K562 (cell line): ENCODE data around the gene ELP5. TPM values are rescaled to one million over a fixed set of nuclear protein-coding genes. Genes with fewer than 3 reads are reported as not detected.

Source experiments
- BHLHE40 ChIP-seq: IDR thresholded peaks from 2 replicates; pipeline ENCODE4 v1.6.1; 2011; ENCODE audit warnings: low read length, improper control_type of control experiment
- BRCA1 ChIP-seq, 2 experiments: fragments of 450-650 bp in 1 of 2; sonication (generic) in 1 of 2; formaldehyde crosslinking in 1 of 2; IDR thresholded peaks; 2 replicates each; pipeline versions ENCODE4 v1.5.0 to v1.6.1; 2017 to 2020; ENCODE audit warnings: mild to moderate bottlenecking in 1 of 2, missing genetic modification reagents in 1 of 2
- HMGN3 ChIP-seq: IDR thresholded peaks from 2 replicates; pipeline ENCODE4 v1.6.1; 2011; ENCODE audit warnings: borderline replicate concordance, low read depth, mild to moderate bottlenecking, mixed read lengths, low read length; ENCODE audit not compliant: insufficient read length; ENCODE audit errors: extremely low read depth
- MAFG ChIP-seq: fragments of 450-650 bp; conservative IDR thresholded peaks from 2 replicates; pipeline ENCODE4 v1.6.1; 2016; ENCODE audit warnings: missing genetic modification characterization, missing compliant biosample characterization
- MIER1 ChIP-seq: fragments of 450-650 bp; IDR thresholded peaks from 2 replicates; pipeline ENCODE4 v1.6.1; 2016; ENCODE audit warnings: antibody characterized with exemption, mild to moderate bottlenecking, low read depth
- NFIX ChIP-seq: fragments of 250-450 bp; sonication (Bioruptor Pico); IDR thresholded peaks from 2 replicates; pipeline ENCODE4 v1.4.0; 2020; ENCODE audit warnings: low read depth, mild to moderate bottlenecking, moderate library complexity
- POLR2H ChIP-seq: IDR thresholded peaks from 2 replicates; pipeline ENCODE4 v1.6.1; 2016; ENCODE audit warnings: missing genetic modification characterization, low read depth, mild to moderate bottlenecking, control low read depth, missing compliant biosample characterization, moderate library complexity
- RUNX1 ChIP-seq: sonication (generic); IDR thresholded peaks from 2 replicates; pipeline ENCODE4 v1.6.1; 2016; ENCODE audit warnings: antibody characterized with exemption, low read depth
- ZBTB1 ChIP-seq: sonication (generic); formaldehyde crosslinking; IDR thresholded peaks from 2 replicates; pipeline ENCODE4 v1.8.1; 2023; ENCODE audit warnings: missing genetic modification reagents, low read depth, mild to moderate bottlenecking, borderline replicate concordance
- ZNF398 ChIP-seq: fragments of 250-450 bp; sonication (Bioruptor Pico); IDR thresholded peaks from 2 replicates; pipeline ENCODE4 v1.8.0; 2021; ENCODE audit warnings: moderate library complexity, mild to moderate bottlenecking, inconsistent platforms
- ZNF584 ChIP-seq: fragments of 200-800 bp; sonication (Bioruptor generic); IDR thresholded peaks from 2 replicates; pipeline ENCODE4 v1.6.1; 2016; ENCODE audit warnings: low read depth, mild to moderate bottlenecking, missing genetic modification characterization, missing compliant biosample characterization
- ZNF639 ChIP-seq, 2 experiments: fragments of 200-800 bp in 1 of 2; sonication (Bioruptor generic) in 1 of 2; sonication (generic) in 1 of 2; formaldehyde crosslinking in 1 of 2; IDR thresholded peaks in 1 of 2; conservative IDR thresholded peaks in 1 of 2; 2 replicates each; pipeline versions ENCODE4 v1.5.0 to v1.6.1; 2016 to 2020; ENCODE audit warnings: missing compliant biosample characterization in 1 of 2, missing genetic modification characterization in 1 of 2, missing genetic modification reagents in 1 of 2
- polyA plus RNA-seq, 8 experiments: library from polyadenylated mRNA; depleted of rRNA in 4 of 8; stranded (reverse) in 5 of 8; unstranded in 3 of 8; fragments of >200 nt; fragmentation: Nextera tagmentation in 2 of 8; fragmentation: Illumina TruSeq in 1 of 8; extraction: Ambion mirVana in 2 of 8; extraction: Trizol in 1 of 8; gene quantifications; 2 replicates each; pipeline versions ENCODE4 v1.2.1 to v1.2.3, GENCODE V29; 2011 to 2014; ENCODE audit warnings: inconsistent platforms in 1 of 8, missing spikeins in 1 of 8
- total RNA-seq, 7 experiments: library from RNA; depleted of rRNA in 6 of 7; stranded (reverse); fragments of >200 nt in 6 of 7; fragmentation: Illumina TruSeq in 2 of 7; extraction: Trizol in 2 of 7; gene quantifications; 2 replicates each; pipeline versions ENCODE4 v1.2.1 to v1.2.3, GENCODE V29; 2011 to 2021; ENCODE audit warnings: low replicate concordance in 1 of 7
- TF ChIP-seq, protein P1 (sequence below), 3 experiments: fragments of 200-800 bp in 1 of 3; fragments of 250-450 bp in 1 of 3; fragments of 450-650 bp in 1 of 3; sonication (Bioruptor Pico) in 1 of 3; sonication (Bioruptor generic) in 1 of 3; formaldehyde crosslinking in 1 of 3; IDR thresholded peaks; 2 replicates each; pipeline versions ENCODE4 v1.6.1 to v1.8.0; 2016 to 2022; ENCODE audit warnings: mild to moderate bottlenecking in 2 of 3, missing genetic modification characterization in 2 of 3, missing compliant biosample characterization in 1 of 3, moderate library complexity in 1 of 3
- TF ChIP-seq, protein P2 (sequence below): fragments of 250-450 bp; sonication (Bioruptor Pico); IDR thresholded peaks from 2 replicates; pipeline ENCODE4 v1.5.0; 2021; ENCODE audit warnings: mild to moderate bottlenecking, moderate library complexity

ELP5 gene
- total and polyA plus RNA-seq, 9 of the 15 experiments (the other 6 are each of a cell fraction or from before 2014, with no cell fraction given), result 25.7 to 77.9 (median 52.9) TPM

DNA sequence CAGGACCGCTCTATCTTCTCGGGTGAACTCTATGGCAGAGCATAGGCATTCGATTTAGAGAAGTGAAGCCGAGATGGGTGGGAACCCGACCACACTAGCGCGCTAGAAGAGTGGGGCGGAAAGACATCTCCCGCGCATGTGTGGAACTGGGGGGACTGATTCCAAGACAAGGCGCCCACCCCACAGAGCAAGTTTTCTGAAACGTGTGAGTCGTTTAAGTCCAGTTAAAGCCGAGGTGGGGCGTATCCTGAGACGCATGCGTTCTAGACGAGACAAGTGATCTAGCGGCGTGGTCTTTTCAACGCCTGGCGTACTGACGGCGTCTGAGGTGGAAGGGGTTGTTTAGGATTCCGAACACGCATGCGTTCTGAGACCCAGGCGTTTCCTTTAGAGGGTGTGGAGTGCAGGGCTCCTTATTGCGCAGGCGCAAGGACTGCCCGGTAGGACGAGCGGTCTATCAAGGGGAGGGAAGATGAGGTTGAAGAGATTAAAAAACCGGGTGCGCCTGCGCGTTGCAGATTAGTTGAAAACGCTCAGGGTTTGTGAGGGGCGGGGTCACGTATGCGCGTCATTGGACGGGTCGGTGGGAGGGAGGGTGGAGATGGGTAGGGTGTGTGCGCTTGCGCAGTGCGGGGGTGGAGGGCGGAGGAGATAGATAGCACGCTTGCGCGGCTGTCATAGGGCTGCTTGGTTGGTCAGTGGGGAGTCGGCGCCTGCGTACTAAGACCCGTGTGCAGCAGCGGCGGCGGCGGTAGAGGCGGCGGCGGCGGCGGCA, 55.1 kb downstream of the ELP5 start, which contains the start of gene EIF5A (continued):
- TF ChIP-seq, protein P1, sequence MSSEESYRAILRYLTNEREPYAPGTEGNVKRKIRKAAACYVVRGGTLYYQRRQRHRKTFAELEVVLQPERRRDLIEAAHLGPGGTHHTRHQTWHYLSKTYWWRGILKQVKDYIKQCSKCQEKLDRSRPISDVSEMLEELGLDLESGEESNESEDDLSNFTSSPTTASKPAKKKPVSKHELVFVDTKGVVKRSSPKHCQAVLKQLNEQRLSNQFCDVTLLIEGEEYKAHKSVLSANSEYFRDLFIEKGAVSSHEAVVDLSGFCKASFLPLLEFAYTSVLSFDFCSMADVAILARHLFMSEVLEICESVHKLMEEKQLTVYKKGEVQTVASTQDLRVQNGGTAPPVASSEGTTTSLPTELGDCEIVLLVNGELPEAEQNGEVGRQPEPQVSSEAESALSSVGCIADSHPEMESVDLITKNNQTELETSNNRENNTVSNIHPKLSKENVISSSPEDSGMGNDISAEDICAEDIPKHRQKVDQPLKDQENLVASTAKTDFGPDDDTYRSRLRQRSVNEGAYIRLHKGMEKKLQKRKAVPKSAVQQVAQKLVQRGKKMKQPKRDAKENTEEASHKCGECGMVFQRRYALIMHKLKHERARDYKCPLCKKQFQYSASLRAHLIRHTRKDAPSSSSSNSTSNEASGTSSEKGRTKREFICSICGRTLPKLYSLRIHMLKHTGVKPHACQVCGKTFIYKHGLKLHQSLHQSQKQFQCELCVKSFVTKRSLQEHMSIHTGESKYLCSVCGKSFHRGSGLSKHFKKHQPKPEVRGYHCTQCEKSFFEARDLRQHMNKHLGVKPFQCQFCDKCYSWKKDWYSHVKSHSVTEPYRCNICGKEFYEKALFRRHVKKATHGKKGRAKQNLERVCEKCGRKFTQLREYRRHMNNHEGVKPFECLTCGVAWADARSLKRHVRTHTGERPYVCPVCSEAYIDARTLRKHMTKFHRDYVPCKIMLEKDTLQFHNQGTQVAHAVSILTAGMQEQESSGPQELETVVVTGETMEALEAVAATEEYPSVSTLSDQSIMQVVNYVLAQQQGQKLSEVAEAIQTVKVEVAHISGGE (CRISPR knock-in tag; IDR thresholded peaks at IDR 0.05), result no peak
- TF ChIP-seq ZNF584 (no peak), RUNX1 (no peak), ZNF398 (CRISPR knock-in tag) (no peak), POLR2H (peak; percentile 86), MIER1 (no peak), MAFG (tag) (no peak), ZBTB1 (CRISPR knock-in tag) (peak; percentile 77; the same call in 1 of the 2 replicates), NFIX (CRISPR knock-in tag) (no peak), BHLHE40 (no peak), HMGN3 (no peak), ZNF639 (CRISPR knock-in tag; conservative IDR thresholded peaks at IDR 0.05 in 1 of 2, IDR thresholded peaks at IDR 0.05 in 1 of 2) (peak in 1 of 2 experiments; percentile 92; a peak in 2 of 4 replicates), BRCA1 (IDR thresholded peaks at IDR 0.05) (no peak), BRCA1 (CRISPR knock-in tag; IDR thresholded peaks at IDR 0.05) (no peak)
- TF ChIP-seq, protein P2, sequence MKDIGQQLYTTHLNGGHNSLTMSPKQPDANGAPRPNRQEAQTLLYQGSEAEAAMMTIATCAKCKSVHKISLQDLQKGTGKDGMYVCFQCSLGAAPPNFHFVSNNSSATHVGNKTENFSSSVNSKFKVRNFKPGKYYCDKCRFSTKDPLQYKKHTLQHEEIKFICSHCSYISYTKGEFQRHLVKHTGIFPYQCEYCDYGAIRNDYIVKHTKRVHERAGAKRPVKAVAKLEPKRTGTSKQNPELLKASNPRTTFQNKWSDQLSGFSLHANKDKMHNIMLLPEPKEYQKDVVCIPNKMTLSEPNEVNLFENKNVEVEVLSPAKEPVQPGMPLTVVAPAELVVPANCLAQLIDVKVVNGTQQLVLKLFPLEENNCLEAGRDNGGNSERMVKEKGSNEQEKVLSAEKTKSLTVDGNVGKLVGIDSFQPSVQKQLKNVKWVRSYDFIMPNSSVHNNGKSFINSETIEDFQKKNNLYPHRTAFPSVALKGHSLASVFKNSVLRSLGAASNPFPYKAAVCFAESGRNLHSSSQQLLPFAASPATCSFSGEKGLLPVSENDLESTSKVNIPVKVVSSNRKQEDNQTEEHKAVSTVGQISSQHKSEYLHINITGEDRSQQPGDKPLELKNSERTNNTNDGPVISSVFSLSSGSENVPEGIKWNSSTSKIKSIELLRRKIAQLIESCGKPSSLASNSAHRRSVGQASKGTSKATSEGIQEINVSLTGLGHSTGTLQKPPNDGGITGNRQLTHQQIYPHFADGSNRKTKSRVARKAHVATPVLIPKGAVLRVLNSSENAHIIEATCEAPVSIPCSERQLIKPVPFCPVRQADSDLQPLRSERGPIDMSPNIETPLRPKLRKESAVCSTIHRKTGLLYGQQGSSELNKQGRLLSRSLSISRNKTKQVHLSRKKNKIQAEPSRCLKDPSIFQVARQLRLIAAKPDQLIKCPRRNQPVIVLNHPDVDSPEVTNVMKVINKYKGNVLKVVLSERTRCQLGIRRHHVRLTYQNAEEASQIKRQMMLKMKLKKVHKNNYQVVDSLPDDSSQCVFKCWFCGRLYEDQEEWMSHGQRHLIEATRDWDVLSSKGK (CRISPR knock-in tag), result no peak
